Coronary artery (tissue), 2 donors: ENCODE results near the gene MERTK.

Experiments used
- DNase-seq: peaks from one replicate; pipeline ENCODE4 v3.0.0-alpha.2; 2017; ENCODE audit warnings: low spot score
- H3K27ac ChIP-seq, 2 donors: fragments of 200-600 bp; sonication (generic); one replicate each; pipeline ENCODE4 v1.5.1; 2016 to 2019
- H3K4me3 ChIP-seq: fragments of 200-600 bp; sonication (generic); 2 replicates; pipeline ENCODE4 v1.5.1; 2016; ENCODE audit warnings: mild to moderate bottlenecking, moderate library complexity
- CTCF ChIP-seq: fragments of 200-600 bp; sonication (generic); IDR thresholded peaks from one replicate; pipeline ENCODE4 v1.5.1; 2019; ENCODE audit warnings: antibody characterized with exemption

MERTK gene

GRCh38 chr2:111948832-111949231, 50.4 kb downstream of the MERTK start:
- TF ChIP-seq CTCF: no peak
- Histone ChIP-seq H3K4me3 (no peak overlapping the region), H3K27ac (peak overlapping the region in 1 of 2 donors; percentile 89)
- no peak for DNase-seq

- TF ChIP-seq CTCF: no peak
- DNase-seq: no peak
- Histone ChIP-seq H3K4me3 (no peak overlapping the region), H3K27ac (no peak overlapping the region)
These were observed 51.8 kb downstream of the MERTK start for GRCh38 chr2:111950236-111950635.

GRCh38 chr2:111951486-111951885, 53.1 kb downstream of the MERTK start:
- Histone ChIP-seq H3K4me3 (no peak overlapping the region), H3K27ac (no peak overlapping the region)
- no peak for TF ChIP-seq CTCF
- no peak for DNase-seq

GRCh38 chr2:111952871-111953452, 54.6 kb downstream of the MERTK start:
- no peak for DNase-seq
- peak overlapping the region in 1 of 2 donors; percentile 15 for H3K27ac ChIP-seq
- no peak for TF ChIP-seq CTCF
- no peak overlapping the region for H3K4me3 ChIP-seq

GRCh38 chr2:111954602-111955332, 56.4 kb downstream of the MERTK start:
- no peak for TF ChIP-seq CTCF
- no peak overlapping the region for H3K4me3 ChIP-seq
- no peak for DNase-seq
- peak overlapping the region in 1 of 2 donors; percentile 61 for H3K27ac ChIP-seq

GRCh38 chr2:111957872-111958354, 59.5 kb downstream of the MERTK start:
- no peak for TF ChIP-seq CTCF
- peak overlapping the region; percentile 72 to 87 for H3K27ac ChIP-seq
- no peak for DNase-seq

GRCh38 chr2:111958901-111959300, 60.5 kb downstream of the MERTK start:
- TF ChIP-seq CTCF: no peak
- peak overlapping the region; percentile 72 to 87 for H3K27ac ChIP-seq
- no peak for DNase-seq
- H3K4me3 ChIP-seq: no peak overlapping the region

More at GRCh38 chr2:111957872-111958354, 59.5 kb downstream of the MERTK start:
- peak overlapping the region; percentile 30 for H3K4me3 ChIP-seq
